ENCODE measurements around the gene ZXDC. TPM values are rescaled to one million over a fixed set of nuclear protein-coding genes. Genes with fewer than 3 reads are reported as not detected.

Gene ZXDC
- total RNA-seq, 2 donors from 2014 or later: 30.5 to 31.6 TPM

DNA sequence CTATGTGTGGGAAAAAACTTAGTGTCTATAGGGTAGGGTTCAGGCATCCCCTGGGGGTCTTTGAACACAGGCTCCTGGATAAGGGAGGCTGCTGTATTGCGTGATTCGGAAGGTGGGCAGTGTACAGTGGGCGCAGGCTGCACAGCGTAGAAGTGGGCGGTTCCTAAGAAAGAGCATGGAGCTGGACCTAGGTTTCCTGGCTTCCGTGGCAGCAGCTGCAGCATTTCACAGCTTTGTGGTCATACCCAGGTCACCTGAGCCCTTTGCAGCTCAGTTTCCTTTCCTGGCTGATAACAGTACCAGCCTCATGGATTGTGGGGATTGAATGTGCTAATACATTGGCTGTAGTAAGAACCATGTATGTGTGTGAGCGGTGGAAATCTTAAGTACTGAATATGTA, 58.7 kb downstream of the ZXDC start:
- TF ChIP-seq, protein P1, sequence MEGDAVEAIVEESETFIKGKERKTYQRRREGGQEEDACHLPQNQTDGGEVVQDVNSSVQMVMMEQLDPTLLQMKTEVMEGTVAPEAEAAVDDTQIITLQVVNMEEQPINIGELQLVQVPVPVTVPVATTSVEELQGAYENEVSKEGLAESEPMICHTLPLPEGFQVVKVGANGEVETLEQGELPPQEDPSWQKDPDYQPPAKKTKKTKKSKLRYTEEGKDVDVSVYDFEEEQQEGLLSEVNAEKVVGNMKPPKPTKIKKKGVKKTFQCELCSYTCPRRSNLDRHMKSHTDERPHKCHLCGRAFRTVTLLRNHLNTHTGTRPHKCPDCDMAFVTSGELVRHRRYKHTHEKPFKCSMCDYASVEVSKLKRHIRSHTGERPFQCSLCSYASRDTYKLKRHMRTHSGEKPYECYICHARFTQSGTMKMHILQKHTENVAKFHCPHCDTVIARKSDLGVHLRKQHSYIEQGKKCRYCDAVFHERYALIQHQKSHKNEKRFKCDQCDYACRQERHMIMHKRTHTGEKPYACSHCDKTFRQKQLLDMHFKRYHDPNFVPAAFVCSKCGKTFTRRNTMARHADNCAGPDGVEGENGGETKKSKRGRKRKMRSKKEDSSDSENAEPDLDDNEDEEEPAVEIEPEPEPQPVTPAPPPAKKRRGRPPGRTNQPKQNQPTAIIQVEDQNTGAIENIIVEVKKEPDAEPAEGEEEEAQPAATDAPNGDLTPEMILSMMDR (conservative IDR thresholded peaks at IDR 0.05): no peak
- H3K27me3 ChIP-seq (ENCODE audit: control insufficient read depth, insufficient read depth, low read length, poor library complexity, severe bottlenecking): no peaks in the 10 kb centered on the region
- no peak overlapping the region for H3K4me3 ChIP-seq (ENCODE audit: low read length)
- no peak overlapping the region for H3K27ac ChIP-seq (ENCODE audit: low read depth, low read length)
- Mint-ChIP-seq H3K4me3 (no peak overlapping the region), H3K36me3 (ENCODE audit: low read depth) (no peaks in the 10 kb centered on the region), H3K4me1 (peaks cover 8% of the 10 kb centered on the region), H3K27ac (no peak overlapping the region), H3K9me3 (no peaks in the 10 kb centered on the region), H3K27me3 (ENCODE audit: insufficient read depth) (no peaks in the 10 kb centered on the region)
- H3K9ac ChIP-seq (ENCODE audit: extremely low read depth, low read length, poor library complexity, severe bottlenecking): no peak overlapping the region
- no peaks in the 10 kb centered on the region for H3K36me3 ChIP-seq (ENCODE audit: control insufficient read depth, insufficient read depth, low read length)
- no peaks in the 10 kb centered on the region for H3K4me1 ChIP-seq (ENCODE audit: control insufficient read depth, insufficient read depth, low read length)
- no peaks in the 10 kb centered on the region for H3K9me3 ChIP-seq (ENCODE audit: control insufficient read depth, low read length)
- WGBS, 2 experiments (ENCODE audit: insufficient coverage in 1 of 2, insufficient read length in 1 of 2): 92% methylated on average over 7 of the region's 7 CpGs; no CpG with 5 or more reads in 1 of the 2 experiments
- no peak for DNase-seq

DNA sequence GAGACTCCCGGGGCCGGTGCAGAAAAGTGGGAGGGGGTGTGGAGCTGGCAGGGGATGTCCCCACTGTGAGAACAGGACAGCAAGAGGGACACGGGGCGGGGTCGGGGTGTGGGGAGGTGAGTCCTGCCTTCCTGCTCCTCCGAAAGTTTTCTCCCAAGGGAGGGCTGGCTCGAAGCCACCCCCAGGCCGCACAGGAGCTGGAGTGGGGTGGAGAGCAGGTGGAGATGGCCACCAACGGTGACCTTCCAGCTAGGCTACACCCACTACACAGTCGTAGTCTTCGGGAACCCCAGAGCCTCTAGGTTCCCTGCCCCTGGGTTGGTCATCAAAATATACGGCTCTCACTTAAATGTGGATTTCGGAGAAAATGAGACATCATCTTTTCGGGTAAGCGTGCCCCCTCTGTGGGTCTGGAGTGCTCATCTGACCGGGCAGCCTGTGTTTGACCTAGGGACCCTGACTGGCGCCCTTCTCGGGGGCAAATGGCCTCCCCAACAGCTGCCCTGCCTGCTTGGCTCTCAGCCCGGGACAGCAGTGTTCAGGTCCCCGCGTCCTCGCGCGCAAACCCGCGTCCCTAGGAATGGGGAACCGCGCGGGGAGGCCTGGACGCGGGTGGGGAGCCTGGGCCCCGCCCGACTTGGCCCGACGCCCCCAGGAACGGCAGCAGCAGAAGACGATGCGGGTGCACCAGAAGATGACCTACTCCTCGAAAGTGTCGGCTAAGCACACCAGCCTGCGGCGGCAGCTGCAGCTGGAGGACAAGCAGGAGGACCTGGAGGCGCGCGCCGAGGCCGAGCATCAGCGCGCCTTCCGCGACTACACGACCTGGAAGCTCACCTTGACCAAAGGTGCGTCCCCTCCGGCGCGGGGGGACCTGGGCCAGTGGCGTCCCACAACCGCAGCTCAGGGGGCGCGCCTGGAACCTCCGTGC, 59.8 kb downstream of the ZXDC start:
- Histone ChIP-seq H3K4me3 (ENCODE audit: low read length) (no peak overlapping the region), H3K27ac (ENCODE audit: low read depth, low read length) (no peak overlapping the region), H3K9me3 (ENCODE audit: control insufficient read depth, low read length) (no peaks in the 10 kb centered on the region), H3K27me3 (ENCODE audit: control insufficient read depth, insufficient read depth, low read length, poor library complexity, severe bottlenecking) (no peaks in the 10 kb centered on the region), H3K4me1 (ENCODE audit: control insufficient read depth, insufficient read depth, low read length) (no peaks in the 10 kb centered on the region), H3K9ac (ENCODE audit: extremely low read depth, low read length, poor library complexity, severe bottlenecking) (no peak overlapping the region), H3K36me3 (ENCODE audit: control insufficient read depth, insufficient read depth, low read length) (no peaks in the 10 kb centered on the region)
- H3K9me3 Mint-ChIP-seq: no peaks in the 10 kb centered on the region
- H3K4me3 Mint-ChIP-seq: no peak overlapping the region
- TF ChIP-seq, protein P1 (conservative IDR thresholded peaks at IDR 0.05): no peak
- 94 to 95% methylated on average over 53 to 61 of the region's 61 CpGs for WGBS, 2 experiments (ENCODE audit: insufficient coverage in 1 of 2, insufficient read length in 1 of 2)
- H3K27ac Mint-ChIP-seq: no peak overlapping the region
- DNase-seq: peak; percentile 42
- no peaks in the 10 kb centered on the region for H3K36me3 Mint-ChIP-seq (ENCODE audit: low read depth)
- H3K4me1 Mint-ChIP-seq: peaks cover 8% of the 10 kb centered on the region
- no peaks in the 10 kb centered on the region for H3K27me3 Mint-ChIP-seq (ENCODE audit: insufficient read depth)

DNA sequence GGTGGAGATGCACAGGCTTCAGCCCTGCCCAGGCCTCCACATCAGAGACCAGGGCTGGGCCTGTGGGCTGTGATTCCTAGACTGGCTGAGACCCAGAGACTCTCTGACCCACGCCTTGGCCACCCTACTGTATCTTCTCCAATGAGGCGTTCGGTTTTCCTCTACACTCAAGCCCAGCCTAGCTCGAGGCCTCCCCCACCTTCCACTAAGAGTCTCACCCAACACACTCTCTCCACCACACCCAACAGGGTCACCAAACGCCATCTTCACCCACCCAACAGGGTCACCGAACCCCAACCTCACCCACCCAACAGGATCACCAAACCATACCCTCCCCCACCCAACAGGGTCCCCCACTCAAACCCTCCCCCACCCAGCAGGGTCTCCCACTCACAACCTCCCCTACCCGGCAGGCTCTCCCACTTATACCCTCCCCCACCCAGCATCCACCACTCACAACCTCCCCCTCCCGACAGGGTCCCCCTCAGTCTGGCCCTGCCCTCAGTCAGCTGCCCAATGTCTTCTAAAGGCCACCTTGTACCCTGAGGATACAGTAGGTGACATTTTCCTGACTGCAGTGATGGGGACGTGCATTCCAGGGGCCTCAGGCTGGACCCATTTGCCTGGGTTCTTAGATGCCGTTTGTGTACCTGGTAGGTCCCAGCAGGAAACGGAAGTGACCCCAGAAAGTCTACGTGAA, 60.6 kb downstream of the ZXDC start:
- peaks cover 4% of the 10 kb centered on the region for H3K4me1 Mint-ChIP-seq
- no peak for DNase-seq
- TF ChIP-seq, protein P1 (conservative IDR thresholded peaks at IDR 0.05): no peak
- H3K27ac Mint-ChIP-seq: no peak overlapping the region
- H3K9me3 Mint-ChIP-seq: no peaks in the 10 kb centered on the region
- Histone ChIP-seq H3K4me3 (ENCODE audit: low read length) (no peak overlapping the region), H3K9ac (ENCODE audit: extremely low read depth, low read length, poor library complexity, severe bottlenecking) (no peak overlapping the region), H3K36me3 (ENCODE audit: control insufficient read depth, insufficient read depth, low read length) (no peaks in the 10 kb centered on the region), H3K27me3 (ENCODE audit: control insufficient read depth, insufficient read depth, low read length, poor library complexity, severe bottlenecking) (no peaks in the 10 kb centered on the region), H3K27ac (ENCODE audit: low read depth, low read length) (no peak overlapping the region), H3K9me3 (ENCODE audit: control insufficient read depth, low read length) (no peaks in the 10 kb centered on the region), H3K4me1 (ENCODE audit: control insufficient read depth, insufficient read depth, low read length) (no peaks in the 10 kb centered on the region)
- H3K36me3 Mint-ChIP-seq (ENCODE audit: low read depth): no peaks in the 10 kb centered on the region
- peaks cover 2% of the 10 kb centered on the region for H3K27me3 Mint-ChIP-seq (ENCODE audit: insufficient read depth)
- 91 to 94% methylated on average over 6 to 12 of the region's 12 CpGs for WGBS, 2 experiments (ENCODE audit: insufficient coverage in 1 of 2, insufficient read length in 1 of 2)
- H3K4me3 Mint-ChIP-seq: no peak overlapping the region
